ENCODE data around the gene ITSN2. TPM values are rescaled to one million over a fixed set of nuclear protein-coding genes. Genes with fewer than 3 reads are reported as not detected.
A peak's percentile ranks its signal among the peaks of the same experiment; 100 is the strongest.

Gene ITSN2
- total RNA-seq, 1 donor from 2014 or later: 28.6 TPM

- Mint-ChIP-seq H3K9me3 (ENCODE audit: low read depth) (no peaks in the 10 kb centered on the region), H3K36me3 (ENCODE audit: low read depth) (peaks cover 21% of the 10 kb centered on the region), H3K27me3 (ENCODE audit: low read depth) (no peaks in the 10 kb centered on the region), H3K27ac (ENCODE audit: unreplicated experiment) (peak overlapping the region; percentile 30), H3K4me3 (ENCODE audit: unreplicated experiment) (no peak overlapping the region), H3K4me1 (ENCODE audit: low read depth) (peaks cover 21% of the 10 kb centered on the region)
- TF ChIP-seq, protein P1, sequence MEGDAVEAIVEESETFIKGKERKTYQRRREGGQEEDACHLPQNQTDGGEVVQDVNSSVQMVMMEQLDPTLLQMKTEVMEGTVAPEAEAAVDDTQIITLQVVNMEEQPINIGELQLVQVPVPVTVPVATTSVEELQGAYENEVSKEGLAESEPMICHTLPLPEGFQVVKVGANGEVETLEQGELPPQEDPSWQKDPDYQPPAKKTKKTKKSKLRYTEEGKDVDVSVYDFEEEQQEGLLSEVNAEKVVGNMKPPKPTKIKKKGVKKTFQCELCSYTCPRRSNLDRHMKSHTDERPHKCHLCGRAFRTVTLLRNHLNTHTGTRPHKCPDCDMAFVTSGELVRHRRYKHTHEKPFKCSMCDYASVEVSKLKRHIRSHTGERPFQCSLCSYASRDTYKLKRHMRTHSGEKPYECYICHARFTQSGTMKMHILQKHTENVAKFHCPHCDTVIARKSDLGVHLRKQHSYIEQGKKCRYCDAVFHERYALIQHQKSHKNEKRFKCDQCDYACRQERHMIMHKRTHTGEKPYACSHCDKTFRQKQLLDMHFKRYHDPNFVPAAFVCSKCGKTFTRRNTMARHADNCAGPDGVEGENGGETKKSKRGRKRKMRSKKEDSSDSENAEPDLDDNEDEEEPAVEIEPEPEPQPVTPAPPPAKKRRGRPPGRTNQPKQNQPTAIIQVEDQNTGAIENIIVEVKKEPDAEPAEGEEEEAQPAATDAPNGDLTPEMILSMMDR (IDR thresholded peaks at IDR 0.05): no peak
- DNase-seq (ENCODE audit: low spot score): no peak
Observed at GRCh38 chr2:24262421-24262970, 97.8 kb downstream of the ITSN2 start.

GRCh38 chr2:24261441-24261840, 98.9 kb downstream of the ITSN2 start:
- TF ChIP-seq, protein P1 (IDR thresholded peaks at IDR 0.05): no peak
- H3K4me1 Mint-ChIP-seq (ENCODE audit: low read depth): peaks cover 21% of the 10 kb centered on the region
- H3K4me3 Mint-ChIP-seq (ENCODE audit: unreplicated experiment): no peak overlapping the region
- H3K27ac Mint-ChIP-seq (ENCODE audit: unreplicated experiment): no peak overlapping the region
- no peak for DNase-seq (ENCODE audit: low spot score)
- no peaks in the 10 kb centered on the region for H3K27me3 Mint-ChIP-seq (ENCODE audit: low read depth)
- no peaks in the 10 kb centered on the region for H3K9me3 Mint-ChIP-seq (ENCODE audit: low read depth)
- peaks cover 22% of the 10 kb centered on the region for H3K36me3 Mint-ChIP-seq (ENCODE audit: low read depth)

DNA sequence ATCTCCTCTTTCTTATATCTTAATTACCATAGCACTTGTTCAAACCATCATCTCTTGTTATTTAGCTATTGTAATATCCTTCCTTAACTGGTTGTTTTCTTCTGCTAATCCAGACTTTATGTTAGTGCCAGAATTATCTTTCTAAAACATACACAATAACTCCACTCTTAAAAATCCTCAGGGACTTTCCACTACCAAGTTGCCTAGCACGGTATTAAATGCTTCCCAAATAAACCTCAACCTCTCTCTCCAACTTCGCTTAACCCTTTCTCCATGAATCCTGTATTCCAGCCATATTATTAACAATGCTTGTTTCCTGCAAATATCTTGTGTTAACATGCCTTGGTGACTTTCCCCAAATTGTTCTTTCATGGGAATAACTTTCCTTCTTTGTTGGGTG, 101.0 kb downstream of the ITSN2 start:
- Mint-ChIP-seq H3K4me1 (ENCODE audit: low read depth) (peaks cover 14% of the 10 kb centered on the region), H3K27me3 (ENCODE audit: low read depth) (no peaks in the 10 kb centered on the region), H3K4me3 (ENCODE audit: unreplicated experiment) (no peak overlapping the region), H3K27ac (ENCODE audit: unreplicated experiment) (no peak overlapping the region), H3K36me3 (ENCODE audit: low read depth) (peaks cover 16% of the 10 kb centered on the region), H3K9me3 (ENCODE audit: low read depth) (no peaks in the 10 kb centered on the region)
- TF ChIP-seq, protein P1 (IDR thresholded peaks at IDR 0.05): no peak
- DNase-seq (ENCODE audit: low spot score): no peak

GRCh38 chr2:24258718-24259117, 101.6 kb downstream of the ITSN2 start:
- H3K4me1 Mint-ChIP-seq (ENCODE audit: low read depth): peaks cover 11% of the 10 kb centered on the region
- no peak for DNase-seq (ENCODE audit: low spot score)

DNA sequence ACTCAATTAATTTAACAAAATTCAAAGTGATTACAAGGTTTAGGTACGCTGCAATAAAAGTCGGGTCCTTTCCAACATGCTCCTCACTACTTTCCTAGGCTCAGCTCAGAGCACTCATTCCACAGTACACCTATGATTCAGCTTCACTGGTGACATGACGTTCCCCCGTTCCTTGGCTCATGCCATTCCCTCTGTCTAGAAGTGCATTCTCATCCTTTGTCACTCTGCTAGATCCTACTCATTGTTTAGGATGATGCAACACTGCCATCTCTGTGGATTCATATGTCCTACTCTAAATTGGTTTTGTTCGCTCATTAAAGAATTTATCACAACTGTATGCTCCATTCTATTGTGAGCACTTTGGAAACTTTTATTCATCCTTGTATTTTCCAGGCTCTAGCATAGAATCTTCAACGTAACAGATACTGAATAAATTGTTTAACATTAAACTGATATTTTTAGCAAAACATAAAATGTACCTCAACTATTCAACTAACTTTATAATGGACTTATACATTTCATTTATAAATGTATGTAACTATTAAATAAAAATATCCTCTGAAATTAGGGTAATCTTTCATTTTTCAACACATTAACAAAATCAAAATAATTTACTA, 106.9 kb downstream of the ITSN2 start:
- H3K27ac Mint-ChIP-seq (ENCODE audit: unreplicated experiment): peak overlapping the region; percentile 24

More at GRCh38 chr2:24258718-24259117, 101.6 kb downstream of the ITSN2 start:
- H3K36me3 Mint-ChIP-seq (ENCODE audit: low read depth): peaks cover 14% of the 10 kb centered on the region
- TF ChIP-seq, protein P1 (IDR thresholded peaks at IDR 0.05): no peak
- no peak overlapping the region for H3K27ac Mint-ChIP-seq (ENCODE audit: unreplicated experiment)
- H3K27me3 Mint-ChIP-seq (ENCODE audit: low read depth): no peaks in the 10 kb centered on the region
- H3K4me3 Mint-ChIP-seq (ENCODE audit: unreplicated experiment): no peak overlapping the region
- no peaks in the 10 kb centered on the region for H3K9me3 Mint-ChIP-seq (ENCODE audit: low read depth)

More for the DNA sequence above, 106.9 kb downstream of the ITSN2 start:
- H3K4me3 Mint-ChIP-seq (ENCODE audit: unreplicated experiment): no peak overlapping the region
- DNase-seq (ENCODE audit: low spot score): no peak
- TF ChIP-seq, protein P1 (IDR thresholded peaks at IDR 0.05): no peak
- H3K36me3 Mint-ChIP-seq (ENCODE audit: low read depth): peaks cover 20% of the 10 kb centered on the region
- no peaks in the 10 kb centered on the region for H3K9me3 Mint-ChIP-seq (ENCODE audit: low read depth)
- H3K4me1 Mint-ChIP-seq (ENCODE audit: low read depth): no peaks in the 10 kb centered on the region
- no peaks in the 10 kb centered on the region for H3K27me3 Mint-ChIP-seq (ENCODE audit: low read depth)

All from chondrocyte (in vitro differentiated cells).